Superior temporal gyrus (tissue), 1 donor: ENCODE measurements around the gene PDCD1.

ENCODE experiments used
- DNase-seq: peaks from one replicate; pipeline ENCODE4 v3.0.0-alpha.2; 2016; ENCODE audit errors: extremely low spot score

The PDCD1 gene

DNA sequence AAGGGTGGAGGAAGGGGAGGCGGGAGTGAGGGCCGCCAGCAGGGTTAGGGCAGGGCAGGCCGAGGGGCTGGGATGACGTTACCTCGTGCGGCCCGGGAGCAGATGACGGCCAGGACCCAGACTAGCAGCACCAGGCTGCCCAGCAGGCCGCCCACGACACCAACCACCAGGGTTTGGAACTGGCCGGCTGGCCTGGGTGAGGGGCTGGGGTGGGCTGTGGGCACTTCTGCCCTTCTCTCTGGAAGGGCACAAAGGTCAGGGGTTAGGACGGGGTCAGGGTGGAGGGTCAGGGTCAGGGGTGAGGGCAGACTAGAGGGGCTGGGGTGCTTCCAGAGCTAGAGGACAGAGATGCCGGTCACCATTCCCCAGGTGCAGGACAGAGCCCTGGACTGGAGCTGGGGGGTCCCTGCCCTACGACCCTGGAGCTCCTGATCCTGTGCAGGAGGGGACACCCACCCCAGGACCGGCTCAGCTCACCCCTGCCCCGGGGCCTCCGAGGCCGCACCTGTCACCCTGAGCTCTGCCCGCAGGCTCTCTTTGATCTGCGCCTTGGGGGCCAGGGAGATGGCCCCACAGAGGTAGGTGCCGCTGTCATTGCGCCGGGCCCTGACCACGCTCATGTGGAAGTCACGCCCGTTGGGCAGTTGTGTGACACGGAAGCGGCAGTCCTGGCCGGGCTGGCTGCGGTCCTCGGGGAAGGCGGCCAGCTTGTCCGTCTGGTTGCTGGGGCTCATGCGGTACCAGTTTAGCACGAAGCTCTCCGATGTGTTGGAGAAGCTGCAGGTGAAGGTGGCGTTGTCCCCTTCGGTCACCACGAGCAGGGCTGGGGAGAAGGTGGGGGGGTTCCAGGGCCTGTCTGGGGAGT lies 6.3 kb downstream of the PDCD1 start:
- no peak for DNase-seq

DNA sequence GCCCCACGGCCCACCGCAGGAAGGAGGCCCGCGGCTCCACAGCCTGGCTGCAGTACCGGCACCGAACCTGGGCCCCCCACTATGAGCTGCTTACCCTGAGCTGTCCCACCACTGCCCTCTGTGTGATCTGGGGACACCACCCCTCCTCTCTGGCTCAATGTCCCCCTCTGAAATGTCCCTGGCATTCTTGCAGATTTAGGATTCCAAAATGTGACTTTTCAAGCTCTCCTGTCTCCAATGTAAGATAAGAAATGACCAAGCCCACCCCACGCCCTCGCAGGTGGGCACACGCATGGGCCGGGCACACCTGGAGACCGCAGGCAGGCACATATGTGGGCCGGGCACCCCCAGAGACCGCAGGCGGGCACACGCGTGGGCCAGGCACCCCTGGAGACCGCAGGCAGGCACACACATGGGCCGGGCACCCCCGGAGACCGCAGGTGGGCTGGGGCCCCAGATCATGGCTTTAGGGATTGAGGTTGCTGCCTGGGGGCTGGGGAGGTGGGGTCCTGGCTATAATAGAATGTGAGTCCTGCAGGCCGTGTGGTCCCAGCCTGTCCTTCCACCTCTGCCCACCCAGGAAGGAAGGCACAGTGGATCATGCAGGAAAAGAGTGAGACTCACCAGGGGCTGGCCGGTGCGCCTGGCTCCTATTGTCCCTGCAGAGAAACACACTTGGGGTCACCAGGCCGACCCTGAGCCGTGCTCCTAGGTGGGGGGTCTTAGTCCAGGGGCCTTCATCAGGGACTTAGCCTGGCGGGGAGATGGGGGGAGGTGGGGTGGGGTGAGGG lies 7.2 kb downstream of the PDCD1 start:
- DNase-seq: no peak

DNA sequence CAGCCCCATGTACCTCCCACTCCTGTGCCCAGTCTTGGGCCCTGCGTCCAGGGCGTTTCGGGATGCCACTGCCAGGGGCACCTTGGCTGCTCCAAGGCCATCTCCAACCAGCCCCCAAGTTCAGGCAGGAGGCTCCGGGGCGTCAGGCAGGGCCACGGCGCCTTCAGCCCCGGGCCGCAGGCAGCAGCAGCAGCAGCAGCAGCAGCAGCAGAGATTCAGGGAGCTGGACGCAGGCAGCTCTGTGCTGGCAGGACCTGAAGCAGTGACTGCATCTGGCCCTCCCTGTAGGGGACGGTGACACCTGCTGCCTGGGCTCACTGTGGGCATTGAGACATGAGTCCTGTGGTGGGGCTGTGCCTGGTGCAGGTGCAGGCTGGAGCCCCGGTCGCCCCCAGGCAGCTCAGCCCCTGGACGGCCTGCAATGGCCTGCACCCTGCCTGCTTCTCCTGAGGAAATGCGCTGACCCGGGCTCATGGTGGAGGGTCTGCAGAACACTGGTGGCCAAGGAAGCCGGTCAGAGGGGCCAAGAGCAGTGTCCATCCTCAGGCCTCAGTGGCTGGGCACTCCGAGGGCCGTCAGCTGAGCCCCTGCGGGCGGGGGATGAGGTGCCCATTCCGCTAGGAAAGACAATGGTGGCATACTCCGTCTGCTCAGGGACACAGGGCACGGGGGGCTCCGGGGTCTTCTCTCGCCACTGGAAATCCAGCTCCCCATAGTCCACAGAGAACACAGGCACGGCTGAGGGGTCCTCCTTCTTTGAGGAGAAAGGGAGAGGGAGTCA lies 8.0 kb downstream of the PDCD1 start:
- DNase-seq: no peak

DNA sequence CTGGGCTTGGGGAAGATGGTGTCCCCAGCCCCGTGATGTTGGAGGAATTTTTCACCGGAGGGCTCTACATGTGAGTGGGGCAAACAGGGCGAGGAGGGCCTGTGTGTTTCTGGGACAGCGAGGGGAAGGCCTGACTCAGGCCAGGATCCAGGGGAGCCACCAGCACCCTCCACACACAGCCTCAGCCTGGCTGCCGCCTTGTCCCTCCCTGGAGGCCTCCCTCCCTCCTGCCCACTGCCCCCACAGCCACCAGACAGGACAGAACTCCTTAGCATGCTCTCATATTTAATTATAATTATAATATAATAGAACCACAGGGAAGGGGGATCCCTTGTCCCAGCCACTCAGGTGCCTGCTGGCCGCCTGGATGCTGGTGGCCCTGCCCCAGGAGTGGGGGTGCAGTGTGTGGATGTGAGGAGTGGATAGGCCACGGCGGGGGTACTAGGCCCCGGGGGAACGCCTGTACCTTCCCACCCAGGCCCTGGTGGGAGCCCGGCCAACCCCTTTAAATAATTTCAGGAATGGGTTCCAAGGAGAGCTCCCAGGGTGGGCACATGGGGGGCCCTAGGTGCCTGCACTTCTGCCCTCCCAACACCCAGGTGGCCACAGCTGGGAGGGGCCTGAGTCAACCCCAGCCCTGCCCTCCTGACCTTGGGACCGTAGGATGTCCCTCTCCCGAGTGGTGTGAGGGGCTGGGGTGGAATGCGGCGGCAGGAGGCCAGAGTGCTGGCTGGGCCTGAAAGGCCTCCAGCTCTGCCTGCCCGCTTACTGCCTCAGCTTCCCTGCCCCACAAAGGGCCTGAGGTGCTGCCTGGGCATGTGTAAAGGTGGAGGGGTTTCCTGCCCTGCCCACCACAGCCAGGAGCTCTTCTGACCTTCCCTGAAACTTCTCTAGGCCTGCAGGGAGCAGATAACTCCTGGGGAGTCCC lies 8.8 kb downstream of the PDCD1 start:
- DNase-seq: no peak

DNA sequence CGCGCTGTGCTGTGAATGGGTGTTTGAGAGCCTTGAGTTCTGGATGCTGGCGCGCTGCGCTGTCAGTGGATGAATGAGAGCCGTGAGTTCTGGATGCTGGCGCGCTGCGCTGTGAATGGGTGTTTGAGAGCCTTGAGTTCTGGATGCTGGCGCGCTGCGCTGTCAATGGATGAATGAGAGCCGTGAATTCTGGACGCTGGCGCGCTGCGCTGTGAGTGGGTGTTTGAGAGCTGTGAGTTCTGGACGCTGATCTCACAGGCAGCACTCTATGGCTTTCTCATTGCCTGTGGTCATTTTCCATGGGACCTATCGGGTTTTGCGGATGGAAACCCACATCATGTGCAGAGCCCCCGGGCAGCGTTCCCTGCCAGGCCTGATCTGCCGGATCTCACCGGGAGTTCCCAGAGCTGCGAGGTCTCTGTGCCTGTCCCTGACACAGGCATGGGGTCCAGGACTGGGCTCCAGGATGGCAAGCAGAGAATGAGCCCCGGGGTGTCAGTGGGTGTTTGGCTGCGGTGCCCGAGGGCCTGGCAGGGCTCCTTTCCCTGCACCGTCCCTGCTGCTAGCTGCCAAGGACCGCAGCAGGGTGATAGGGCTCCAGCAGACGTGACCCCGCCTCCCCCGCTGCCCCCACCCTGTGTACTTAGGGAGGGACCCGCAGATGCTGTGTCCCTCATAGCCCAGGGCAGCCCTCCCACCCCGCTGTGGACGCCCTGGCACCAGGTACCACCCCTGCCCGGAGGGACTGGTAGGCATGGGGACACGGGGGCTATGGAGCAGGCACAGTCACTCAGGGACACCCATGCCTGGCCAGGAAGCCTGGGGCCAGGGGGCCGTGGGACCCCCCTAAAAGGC lies 9.7 kb downstream of the PDCD1 start:
- no peak for DNase-seq

DNA sequence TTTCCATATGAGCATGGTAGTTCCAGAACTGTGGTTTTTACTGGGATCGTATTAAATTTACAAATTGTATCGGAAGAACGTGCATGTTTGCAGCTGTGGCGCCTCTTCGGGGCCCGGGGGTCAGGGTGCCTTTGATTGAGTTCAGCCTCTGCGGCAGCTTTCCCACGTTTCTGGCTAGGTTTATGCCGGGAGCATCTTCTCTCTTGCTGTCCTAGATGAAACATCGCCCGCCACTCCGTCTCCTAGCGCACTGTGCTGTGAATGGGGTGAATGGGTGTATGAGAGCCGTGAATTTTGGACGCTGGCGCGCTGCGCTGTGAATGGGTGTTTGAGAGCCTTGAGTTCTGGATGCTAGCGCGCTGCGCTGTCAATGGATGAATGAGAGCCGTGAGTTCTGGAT lies 12.3 kb downstream of the PDCD1 start:
- no peak for DNase-seq

DNA sequence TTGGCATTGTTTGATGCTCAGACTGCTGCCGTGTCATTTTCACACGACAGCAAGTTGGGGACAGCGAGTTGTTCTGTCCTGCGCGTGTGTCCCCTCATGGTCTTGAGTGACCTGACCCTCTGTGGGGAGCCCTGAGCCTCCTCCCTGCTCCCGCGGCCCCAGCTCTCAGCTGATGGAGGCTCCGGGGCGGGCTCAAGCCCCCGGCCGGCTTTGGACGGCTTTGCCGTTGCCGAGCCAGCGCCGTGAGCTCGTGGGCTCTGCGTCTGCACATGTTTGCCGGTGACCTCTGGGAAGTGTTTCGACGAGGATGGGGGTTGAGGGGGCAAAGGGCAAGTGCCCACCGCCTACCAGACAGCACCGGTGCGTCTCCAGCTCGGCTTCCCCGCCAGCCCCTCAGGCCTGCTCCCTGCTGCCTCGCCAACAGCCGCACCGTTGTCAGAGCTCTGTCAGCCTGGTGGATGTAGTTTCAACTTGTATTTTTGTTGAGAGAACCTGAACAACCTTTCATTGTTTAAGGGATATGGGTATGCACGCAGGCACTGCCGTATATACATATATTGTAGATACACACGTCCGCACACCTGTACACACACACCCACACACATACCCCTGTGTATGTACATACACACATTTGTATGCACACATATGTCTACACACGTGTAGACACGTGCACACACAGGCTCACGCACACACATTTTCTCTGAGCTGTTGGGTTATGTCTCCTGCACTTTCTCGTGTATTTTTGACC lies 13.7 kb downstream of the PDCD1 start:
- no peak for DNase-seq

DNA sequence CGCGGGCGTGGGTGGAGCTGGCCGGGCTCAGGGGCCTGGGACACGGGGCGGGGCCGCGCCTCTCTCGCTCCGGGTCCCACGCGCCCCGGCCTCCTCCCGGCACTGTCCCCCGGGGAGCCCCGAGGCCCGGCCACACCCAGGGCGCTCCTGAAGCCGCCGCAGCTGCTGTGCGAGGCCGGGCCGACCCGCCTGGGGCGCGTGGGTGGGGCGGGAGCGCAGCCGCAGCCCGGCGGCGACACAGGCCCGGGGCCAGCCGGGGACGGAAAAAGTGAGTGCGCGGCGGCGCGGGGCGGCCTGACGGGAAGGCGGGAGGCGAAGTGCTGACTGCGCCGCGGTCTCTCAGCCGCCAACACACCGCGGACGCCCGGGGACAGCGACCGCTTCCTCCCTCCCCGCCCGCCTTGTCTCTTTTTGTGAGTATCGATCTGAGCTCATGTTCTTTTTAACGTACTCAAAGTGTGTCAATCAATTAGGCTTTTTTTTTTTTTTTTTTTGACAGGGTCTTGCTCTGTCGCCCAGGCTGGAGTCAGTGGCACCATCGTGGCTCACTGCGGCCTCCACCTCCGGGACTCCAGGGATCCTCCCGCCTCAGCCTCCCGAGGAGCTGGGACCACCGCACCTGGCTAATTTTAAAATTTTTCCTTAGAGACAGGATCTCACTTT lies 14.5 kb downstream of the PDCD1 start:
- DNase-seq: no peak

DNA sequence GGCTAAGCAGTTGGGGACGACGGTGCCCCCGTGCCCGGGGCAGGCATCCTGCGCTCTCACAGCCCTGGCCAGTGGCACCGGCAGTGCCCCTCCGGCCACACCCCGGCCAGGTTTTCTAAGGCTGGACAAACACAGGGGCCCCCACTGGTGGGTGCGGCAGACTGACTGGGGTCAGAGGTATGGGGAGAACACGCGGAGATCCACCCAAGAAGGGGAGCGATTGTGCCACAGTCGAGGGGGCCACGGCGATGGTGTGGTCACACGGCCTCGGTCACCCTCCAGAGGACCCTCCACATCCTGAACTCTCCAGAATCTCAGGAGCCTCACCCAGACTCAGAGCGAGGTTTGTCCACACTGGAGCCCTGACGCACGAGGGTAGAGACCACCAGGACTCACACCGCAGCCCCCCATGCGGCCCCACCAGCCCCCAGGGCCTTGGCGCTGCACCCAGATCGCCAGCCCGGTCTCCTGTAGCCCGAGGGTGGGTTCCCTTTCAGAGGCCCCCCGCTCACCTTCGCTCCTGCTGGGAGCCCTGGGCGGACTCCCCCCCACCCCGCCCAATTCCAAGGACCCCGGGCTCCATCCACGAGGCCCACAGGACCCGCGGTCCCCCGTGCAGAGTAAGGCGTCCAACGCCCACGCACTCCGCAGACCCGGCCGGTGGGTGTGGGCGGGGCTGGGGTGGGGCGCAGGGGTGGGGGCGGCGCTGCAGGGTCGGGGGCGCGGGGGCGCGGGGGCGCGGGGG lies 15.2 kb downstream of the PDCD1 start:
- DNase-seq: no peak

DNA sequence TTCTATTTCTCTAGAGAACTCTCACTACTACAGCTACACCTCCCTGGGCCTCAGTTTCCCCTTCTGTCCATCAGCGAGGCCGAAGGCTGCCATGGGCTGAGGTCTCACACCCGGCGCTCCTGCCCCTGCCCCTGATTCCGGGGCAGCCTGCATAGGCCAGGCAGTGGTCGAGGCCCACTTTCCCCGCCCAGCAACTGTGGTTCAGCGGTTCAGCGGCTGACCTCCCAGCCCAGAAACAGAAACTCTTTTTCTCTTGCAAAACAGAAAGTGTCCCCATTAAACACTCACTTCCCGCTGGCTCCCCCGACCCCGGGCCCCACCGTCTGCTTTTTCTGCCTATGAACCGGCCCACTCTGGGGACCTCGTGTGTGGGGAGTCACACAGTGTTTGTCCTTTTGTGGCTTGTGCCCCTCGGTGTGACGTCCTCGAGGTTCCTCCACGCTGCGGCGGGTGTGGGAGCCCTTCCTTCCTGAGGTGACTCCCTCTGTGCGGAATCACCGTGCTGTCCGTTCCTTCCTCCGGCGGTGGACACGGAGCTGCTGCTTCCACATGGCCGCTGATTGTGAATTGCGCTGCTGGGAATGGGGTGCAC lies 16.0 kb downstream of the PDCD1 start:
- DNase-seq: no peak

DNA sequence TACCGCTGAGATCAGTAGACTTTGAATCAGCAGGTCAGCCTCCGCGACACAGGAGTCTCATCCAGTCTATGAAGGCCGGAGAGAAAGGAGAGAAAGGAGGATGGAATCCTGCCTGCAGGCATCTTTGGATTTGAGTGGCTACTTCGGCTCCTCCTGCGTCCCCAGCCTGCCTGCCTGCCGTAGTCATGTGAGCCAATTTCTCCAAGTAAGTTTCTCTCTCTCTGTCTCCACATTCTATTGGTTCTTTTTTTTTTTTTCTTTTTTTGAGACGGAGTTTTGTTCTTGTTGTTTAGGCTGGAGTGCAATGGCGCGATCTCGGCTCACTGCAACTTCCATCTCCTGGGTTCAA lies 16.7 kb downstream of the PDCD1 start:
- no peak for DNase-seq

DNA sequence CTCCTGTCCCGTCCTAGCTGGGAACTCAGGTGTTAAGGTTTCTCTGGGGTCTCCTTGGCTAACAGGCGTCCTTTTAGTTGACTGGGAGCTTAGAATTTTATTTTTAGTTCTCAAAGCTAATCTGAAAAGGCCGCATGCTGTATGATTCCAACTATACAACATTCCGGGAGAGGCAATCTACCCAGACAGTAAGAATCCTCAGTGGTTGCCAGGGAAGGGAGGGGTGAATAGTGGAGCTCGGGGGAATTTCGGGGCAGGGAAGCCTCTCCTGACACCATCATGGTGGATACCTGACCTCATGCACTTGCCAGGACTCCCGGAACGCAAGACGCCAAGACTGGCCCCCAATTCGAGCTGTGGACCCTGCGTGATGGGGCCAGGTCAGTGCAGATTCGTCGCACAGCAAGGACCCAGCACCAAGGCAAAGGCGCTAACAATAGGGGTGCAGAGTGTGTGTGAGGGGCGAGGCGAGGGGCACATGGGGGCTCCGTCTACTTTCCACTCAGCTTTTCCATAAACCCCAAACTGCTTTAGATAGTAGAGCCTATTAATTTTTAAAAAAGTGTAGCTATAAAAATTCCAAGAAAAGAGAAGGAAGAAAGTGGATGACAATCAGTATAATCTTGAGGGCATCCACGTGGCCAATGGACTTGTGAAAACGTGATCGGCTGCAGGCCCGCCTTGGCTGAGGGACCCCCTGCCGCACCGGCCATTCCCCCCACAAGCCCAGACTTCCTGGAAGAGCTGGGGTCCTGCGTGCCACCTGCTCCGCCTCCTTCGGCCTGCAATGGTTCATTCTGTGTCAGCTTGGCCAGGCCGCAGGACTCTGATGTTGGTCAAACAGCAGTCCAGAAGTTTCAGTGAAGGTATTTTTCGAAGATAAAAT lies 17.3 kb downstream of the PDCD1 start:
- no peak for DNase-seq

DNA sequence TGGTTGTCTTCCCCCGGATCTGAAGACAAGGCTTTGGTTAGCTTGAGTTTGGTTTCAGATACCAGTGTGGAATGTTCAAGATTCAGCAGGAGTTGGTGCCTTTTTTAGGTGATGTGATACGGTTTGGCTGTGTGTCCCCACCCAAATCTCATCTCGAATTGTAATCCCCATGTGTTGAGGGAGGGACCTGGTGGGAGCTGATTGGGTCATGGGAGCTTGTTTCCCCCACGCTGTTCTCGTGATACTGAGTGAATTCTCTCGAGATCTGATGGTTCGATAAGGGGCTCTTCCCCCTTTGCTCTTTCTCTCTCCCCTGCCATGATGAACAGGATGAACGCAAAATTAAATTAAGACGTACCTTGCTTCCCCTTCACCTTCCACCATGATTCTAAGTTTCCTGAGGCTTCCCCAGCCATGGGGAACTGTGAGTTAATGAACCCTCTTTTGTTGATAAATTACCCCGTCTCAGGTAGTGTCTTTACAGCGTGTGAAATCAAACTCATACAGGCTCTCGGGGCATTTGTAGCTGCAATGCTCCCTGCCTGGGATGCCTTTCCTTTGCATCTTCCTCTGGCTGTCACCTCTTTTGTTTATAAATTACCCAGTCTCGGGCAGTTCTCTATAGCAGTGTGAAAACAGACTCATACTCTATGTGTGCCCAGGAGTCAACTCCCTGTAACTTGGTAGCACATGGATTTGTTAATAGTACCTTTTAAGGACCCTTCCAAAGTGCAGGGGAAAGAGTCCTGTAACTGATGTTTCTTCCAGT lies 21.3 kb downstream of the PDCD1 start:
- no peak for DNase-seq

DNA sequence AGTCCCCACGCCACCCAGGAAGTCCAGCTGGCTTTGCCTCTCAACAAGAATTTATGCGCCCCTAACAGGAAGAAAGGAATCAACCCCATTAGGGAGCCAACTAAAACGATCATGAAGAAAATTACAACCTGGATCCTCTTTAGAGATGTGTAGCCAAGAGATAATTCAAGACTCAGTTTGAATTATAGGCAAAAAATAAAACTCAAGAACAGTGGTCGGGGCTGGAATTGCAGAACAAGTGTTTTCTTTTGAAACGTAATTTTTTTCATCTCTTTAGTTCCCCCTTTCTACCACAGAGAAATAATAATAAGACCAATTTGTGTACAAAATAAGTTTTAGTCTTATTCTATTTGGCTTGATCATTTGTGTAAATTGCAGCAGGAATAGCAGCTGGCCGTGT lies 22.4 kb downstream of the PDCD1 start:
- DNase-seq: no peak

DNA sequence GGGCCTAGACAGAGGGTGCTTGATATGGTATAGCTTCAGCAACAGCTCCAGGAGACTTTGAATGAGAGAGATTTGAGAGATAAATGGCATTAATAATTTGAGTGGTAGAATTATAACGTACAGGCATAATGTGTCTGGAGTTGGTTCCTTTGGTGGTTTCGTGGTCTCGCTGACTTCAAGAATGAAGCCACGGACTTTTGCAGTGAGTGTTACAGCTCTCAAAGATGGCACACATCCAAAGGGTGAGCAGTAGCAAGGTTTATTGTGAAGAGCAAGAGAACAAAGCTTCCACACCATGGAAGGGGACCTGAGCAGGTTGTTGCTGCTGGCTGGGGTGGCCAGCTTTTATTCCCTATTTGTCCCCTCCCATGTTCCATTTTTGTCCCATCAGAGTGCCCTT lies 23.1 kb downstream of the PDCD1 start:
- DNase-seq: no peak

DNA sequence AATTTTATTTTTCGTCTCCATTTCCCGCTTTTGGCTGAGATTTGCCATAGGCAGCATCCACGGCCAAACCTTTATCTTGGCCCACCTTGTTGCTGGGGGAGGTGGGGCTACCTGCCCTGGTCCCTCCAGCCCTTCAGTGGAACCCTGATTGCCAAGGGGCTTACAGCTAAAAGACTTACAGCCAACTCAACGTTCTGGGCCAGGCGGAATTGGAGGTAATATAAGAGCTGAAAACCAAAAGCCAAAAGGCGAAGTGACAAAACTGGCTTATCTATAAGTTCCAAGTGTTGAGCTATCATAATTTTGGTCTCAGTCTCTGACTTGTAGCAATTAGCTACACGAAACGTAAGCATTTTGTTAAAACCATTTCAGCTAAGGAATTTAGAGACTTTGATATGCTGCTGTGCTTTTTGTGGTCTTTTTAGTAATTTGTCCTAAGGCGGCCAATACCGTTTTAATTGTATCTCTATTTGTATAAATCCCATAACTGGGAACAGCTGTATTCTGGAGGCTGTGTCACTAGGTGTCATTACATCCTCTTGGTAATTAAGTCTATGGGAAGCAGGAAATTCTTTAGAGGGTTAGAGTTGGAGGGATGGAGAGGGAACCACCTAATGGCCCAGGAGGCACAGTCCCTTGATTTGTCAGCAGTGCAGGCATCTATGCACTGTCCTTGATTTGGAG lies 24.0 kb downstream of the PDCD1 start:
- DNase-seq: no peak
